ENCODE measurements around the gene BRIP1.

DNA sequence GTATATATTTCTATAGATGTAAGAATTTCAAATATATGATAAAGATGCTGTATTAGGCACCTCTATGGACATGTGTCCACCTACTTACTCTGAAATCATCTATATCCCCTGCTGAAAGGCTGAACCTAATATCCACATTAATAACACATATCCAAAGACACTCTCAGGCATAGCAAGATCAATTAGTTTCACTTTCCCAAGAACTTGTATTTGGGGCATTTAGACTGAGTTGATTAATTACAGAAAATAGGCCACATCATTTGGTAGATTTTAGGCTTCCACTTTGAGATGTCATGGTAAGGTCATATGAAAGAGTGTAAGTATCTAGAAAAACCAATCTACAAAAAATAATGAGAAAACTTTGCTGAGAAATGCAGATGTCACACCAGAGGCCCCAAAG is 45.1 kb downstream of the BRIP1 start:
- TF ChIP-seq ZNF416 (tag by site-specific recombination; IDR thresholded peaks at IDR 0.05) (no peak), ZNF335 (tag by site-specific recombination; conservative IDR thresholded peaks at IDR 0.05) (no peak), ZNF561 (tag by site-specific recombination; IDR thresholded peaks at IDR 0.05; ENCODE audit: borderline replicate concordance) (no peak), ZNF239 (tag by site-specific recombination; IDR thresholded peaks at IDR 0.05) (no peak), ZNF266 (tag by site-specific recombination; IDR thresholded peaks at IDR 0.05; ENCODE audit: low read depth) (no peak)
- TF ChIP-seq, protein P1, sequence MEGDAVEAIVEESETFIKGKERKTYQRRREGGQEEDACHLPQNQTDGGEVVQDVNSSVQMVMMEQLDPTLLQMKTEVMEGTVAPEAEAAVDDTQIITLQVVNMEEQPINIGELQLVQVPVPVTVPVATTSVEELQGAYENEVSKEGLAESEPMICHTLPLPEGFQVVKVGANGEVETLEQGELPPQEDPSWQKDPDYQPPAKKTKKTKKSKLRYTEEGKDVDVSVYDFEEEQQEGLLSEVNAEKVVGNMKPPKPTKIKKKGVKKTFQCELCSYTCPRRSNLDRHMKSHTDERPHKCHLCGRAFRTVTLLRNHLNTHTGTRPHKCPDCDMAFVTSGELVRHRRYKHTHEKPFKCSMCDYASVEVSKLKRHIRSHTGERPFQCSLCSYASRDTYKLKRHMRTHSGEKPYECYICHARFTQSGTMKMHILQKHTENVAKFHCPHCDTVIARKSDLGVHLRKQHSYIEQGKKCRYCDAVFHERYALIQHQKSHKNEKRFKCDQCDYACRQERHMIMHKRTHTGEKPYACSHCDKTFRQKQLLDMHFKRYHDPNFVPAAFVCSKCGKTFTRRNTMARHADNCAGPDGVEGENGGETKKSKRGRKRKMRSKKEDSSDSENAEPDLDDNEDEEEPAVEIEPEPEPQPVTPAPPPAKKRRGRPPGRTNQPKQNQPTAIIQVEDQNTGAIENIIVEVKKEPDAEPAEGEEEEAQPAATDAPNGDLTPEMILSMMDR (tag by site-specific recombination; IDR thresholded peaks at IDR 0.05): no peak
- TF ChIP-seq, protein P2, sequence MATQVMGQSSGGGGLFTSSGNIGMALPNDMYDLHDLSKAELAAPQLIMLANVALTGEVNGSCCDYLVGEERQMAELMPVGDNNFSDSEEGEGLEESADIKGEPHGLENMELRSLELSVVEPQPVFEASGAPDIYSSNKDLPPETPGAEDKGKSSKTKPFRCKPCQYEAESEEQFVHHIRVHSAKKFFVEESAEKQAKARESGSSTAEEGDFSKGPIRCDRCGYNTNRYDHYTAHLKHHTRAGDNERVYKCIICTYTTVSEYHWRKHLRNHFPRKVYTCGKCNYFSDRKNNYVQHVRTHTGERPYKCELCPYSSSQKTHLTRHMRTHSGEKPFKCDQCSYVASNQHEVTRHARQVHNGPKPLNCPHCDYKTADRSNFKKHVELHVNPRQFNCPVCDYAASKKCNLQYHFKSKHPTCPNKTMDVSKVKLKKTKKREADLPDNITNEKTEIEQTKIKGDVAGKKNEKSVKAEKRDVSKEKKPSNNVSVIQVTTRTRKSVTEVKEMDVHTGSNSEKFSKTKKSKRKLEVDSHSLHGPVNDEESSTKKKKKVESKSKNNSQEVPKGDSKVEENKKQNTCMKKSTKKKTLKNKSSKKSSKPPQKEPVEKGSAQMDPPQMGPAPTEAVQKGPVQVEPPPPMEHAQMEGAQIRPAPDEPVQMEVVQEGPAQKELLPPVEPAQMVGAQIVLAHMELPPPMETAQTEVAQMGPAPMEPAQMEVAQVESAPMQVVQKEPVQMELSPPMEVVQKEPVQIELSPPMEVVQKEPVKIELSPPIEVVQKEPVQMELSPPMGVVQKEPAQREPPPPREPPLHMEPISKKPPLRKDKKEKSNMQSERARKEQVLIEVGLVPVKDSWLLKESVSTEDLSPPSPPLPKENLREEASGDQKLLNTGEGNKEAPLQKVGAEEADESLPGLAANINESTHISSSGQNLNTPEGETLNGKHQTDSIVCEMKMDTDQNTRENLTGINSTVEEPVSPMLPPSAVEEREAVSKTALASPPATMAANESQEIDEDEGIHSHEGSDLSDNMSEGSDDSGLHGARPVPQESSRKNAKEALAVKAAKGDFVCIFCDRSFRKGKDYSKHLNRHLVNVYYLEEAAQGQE (tag by site-specific recombination; IDR thresholded peaks at IDR 0.05): no peak
